Esophagus mucosa (tissue), 1 donor: ENCODE data around the gene NFKBIL1. TPM values are rescaled to one million over a fixed set of nuclear protein-coding genes. Genes with fewer than 3 reads are reported as not detected.

Source experiments
- ATAC-seq: fragments of 200-7000 bp; cut with Tn5 transposase; one replicate; pipeline ENCODE4 v1.9.1; 2020
- total RNA-seq: library from RNA; stranded (reverse); gene quantifications from one replicate; pipeline ENCODE4 v1.2.4, GENCODE V29; 2023
- donor health status: DM: yes; HTN: yes; CAD: no.

The NFKBIL1 gene, protein sequence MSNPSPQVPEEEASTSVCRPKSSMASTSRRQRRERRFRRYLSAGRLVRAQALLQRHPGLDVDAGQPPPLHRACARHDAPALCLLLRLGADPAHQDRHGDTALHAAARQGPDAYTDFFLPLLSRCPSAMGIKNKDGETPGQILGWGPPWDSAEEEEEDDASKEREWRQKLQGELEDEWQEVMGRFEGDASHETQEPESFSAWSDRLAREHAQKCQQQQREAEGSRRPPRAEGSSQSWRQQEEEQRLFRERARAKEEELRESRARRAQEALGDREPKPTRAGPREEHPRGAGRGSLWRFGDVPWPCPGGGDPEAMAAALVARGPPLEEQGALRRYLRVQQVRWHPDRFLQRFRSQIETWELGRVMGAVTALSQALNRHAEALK
- 13.9 TPM for total RNA-seq

GRCh38 chr6:31546958-31547726 is at the start of gene NFKBIL1:
Gene NFKBIL1 (plus strand): TSS chr6:31547608. CDS start chr6:31547695, 87 bp downstream.
- peak; percentile 92 for ATAC-seq

- ATAC-seq: no peak
Measured at GRCh38 chr6:31498748-31499147, 48.7 kb upstream of the NFKBIL1 start.

- peak; percentile 27 for ATAC-seq
Measured at GRCh38 chr6:31499648-31500047, 47.8 kb upstream of the NFKBIL1 start.

DNA sequence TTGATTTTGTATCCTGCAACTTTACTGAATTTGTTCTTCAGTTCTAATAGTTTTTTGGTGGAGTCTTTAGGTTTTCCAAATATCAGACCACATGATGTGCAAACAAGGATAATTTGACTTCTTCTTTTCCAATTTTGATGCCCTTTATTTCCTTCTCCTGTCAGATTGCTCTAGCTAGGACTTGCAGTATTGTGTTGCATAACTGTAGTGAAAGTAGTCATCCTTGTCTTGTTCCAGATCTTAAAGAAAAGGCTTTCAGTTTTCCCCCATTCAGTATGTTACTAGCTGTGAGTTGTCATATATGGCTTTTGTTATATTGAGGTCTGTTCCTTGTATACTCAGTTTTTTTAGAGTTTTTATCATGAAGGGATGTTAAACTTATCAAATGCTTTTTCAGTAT is 44.8 kb upstream of the NFKBIL1 start:
- ATAC-seq: no peak

DNA sequence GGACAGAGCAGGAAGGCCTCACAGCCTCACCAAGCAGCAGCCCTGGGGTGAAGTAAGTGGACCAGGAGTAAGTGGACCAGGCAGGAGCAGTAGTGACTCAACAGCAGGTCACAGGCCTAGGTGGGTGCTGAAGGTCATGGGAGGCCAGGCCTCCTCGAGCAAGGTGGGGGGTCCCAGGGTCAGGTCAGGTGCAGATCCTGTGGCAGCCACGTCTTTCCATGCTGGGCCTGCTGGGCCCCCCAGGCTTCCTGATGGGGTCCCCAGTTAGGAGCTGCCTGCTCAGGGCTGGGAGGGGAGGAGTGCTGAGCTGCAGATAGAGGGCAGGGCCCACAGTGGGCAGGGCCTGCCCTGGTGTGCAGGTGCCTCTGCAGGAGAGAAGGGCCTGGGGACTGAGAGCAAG is 38.4 kb upstream of the NFKBIL1 start:
- peak; percentile 15 for ATAC-seq

GRCh38 chr6:31510007-31510406 is 37.4 kb upstream of the NFKBIL1 start:
- no peak for ATAC-seq

DNA sequence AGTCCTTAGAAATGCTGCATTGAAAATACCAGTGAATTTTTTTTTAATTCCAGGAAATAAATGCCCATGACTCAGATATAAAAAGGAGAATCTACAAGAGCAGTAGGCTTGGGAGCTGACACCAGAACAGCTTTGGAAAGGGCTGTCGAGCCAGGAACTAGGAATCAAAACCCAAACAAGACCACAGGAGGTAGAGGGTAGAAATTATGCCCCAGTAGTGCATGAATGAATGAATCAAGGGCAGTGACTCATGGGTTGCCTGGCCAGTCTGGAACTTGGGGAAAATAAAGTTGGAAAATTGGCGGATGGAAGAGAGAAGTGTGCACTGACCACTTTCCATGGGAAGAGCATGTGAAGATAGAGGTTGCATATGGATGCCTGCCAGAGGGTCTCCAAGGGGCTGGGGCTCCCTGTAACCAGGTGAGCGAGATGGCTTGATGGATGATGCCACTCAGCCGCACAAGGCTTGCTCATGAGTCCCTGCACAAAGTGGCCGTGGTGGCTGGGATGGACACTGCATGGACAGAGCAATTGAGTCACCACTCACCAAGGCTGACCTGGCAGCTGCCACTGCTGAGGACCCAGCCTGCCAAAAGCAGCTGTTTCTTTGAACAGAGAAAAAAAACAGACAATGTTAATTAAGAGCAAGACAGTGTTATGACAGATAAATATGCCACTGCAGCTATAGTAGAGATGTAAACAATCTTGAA is 33.8 kb upstream of the NFKBIL1 start:
- no peak for ATAC-seq

DNA sequence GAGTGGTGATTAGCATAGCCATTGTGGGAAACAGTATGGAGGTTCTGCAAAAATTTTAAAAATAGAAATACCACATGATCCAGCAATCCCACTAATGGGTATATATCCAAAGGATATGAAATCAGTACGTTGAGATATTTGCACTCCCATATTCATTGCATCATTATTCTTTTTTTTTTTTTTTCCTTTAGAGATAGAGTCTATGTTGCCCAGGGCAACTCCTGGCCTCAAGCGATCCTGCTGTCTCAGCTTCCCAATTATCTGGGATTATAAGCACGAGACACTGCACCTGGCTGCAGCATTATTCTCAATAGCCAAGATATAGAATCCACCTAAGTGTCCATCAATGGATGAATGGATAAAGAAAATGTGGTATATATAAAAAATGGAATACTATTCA is 25.6 kb upstream of the NFKBIL1 start:
- no peak for ATAC-seq

GRCh38 chr6:31525553-31525931 is 21.9 kb upstream of the NFKBIL1 start:
- ATAC-seq: no peak

GRCh38 chr6:31525932-31526591 is 21.3 kb upstream of the NFKBIL1 start:
- peak; percentile 59 for ATAC-seq

DNA sequence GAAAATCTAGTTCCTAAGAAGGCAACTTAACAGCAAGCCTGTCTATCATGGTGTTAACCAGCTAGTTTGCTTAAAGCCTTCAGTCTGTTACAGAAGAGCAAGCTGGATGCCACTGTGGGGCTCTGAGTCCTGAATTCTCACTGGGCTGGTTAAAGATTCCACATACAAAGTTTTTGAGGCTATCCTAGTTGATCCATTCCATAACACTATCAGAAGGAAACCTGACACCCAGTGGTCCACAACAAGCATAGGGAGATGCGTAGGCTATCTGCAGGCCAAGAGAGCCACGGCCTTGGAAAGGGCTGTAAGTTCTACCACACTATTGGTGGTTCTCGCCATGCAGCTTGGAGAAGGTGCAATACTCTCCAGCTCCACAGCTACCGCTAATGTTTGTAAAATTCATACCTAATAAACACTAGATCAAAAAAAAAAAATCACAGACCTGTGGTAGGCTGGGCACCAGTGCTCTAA is 19.1 kb upstream of the NFKBIL1 start:
- no peak for ATAC-seq

DNA sequence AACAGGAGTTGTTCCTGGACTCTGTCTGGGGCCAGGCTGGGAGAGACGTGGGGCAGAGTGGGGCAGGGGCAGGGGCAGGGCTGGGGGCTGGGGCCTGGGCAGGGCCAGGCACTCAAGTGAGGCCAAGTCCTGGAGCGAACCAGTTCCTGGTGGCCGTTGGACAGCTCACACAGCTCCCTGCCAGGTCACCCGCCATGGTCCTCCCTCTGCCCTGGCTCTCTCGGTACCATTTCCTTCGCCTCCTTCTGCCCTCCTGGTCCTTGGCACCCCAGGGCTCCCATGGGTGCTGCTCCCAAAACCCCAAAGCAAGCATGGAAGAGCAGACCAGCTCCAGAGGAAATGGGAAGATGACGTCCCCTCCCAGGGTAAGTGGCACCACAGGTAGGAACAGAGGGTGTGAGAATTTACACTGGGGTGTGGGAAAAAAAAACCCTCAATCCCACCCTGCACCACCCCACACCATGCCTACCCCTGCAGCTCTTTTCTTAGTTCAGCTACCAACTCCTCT is 18.5 kb upstream of the NFKBIL1 start, which contains the start of gene MCCD1:
TSS of gene MCCD1 (plus strand) at position 142 of the 508 bp plus-strand sequence. CDS start at position 195, 53 bp downstream.
- ATAC-seq: peak; percentile 33

DNA sequence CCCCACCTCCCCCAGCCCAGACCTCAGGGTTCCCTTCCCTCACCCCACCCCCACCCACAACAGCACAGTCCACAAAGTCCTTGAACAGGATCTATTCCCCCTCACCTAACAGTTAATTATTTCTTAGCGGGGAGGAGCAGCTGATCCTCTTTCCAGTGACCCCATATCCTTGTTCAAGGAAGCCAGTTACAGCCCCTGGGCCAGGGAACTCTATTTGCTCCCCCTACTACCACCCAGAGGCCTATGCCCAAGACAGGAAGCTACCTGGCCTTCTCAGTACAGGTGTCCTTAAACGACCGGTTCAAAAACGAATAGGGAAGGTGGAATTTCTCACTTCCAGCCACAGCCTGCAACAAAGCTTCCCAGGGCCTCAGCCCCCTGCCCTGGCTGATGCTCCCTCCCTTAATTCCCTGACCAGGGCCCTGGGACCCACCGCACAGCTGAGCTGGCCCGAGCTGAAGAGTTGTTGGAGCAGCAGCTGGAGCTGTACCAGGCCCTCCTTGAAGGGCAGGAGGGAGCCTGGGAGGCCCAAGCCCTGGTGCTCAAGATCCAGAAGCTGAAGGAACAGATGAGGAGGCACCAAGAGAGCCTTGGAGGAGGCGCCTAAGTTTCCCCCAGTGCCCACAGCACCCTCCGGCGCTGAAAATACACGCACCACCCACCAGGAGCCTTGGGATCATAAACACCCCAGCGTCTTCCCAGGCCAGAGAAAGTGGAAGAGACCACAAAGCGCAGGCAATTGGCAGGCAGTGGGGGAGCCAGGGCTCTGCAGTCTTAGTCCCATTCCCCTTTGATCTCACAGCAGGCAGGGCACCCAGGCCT is 17.9 kb upstream of the NFKBIL1 start:
- peak; percentile 4 for ATAC-seq

DNA sequence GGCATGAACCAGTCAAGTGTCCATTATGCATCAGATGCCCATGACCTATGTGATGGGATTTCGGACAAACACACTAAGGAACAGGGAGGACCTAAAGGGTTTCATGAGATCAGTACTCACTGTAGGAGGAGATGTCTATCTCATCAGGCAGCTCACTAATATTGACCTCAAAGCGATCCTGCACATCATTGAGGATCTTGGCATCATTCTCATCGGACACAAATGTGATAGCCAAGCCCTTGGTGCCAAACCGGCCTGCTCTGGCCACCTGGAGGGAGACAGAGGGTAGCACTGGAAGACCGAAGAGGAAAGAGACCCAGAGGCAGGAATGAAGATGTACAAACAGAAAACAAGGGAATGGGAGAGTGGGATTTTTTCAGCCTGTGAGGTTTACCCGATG is 16.7 kb upstream of the NFKBIL1 start:
- ATAC-seq: no peak

GRCh38 chr6:31531162-31531561 is 16.2 kb upstream of the NFKBIL1 start:
- ATAC-seq: no peak

DNA sequence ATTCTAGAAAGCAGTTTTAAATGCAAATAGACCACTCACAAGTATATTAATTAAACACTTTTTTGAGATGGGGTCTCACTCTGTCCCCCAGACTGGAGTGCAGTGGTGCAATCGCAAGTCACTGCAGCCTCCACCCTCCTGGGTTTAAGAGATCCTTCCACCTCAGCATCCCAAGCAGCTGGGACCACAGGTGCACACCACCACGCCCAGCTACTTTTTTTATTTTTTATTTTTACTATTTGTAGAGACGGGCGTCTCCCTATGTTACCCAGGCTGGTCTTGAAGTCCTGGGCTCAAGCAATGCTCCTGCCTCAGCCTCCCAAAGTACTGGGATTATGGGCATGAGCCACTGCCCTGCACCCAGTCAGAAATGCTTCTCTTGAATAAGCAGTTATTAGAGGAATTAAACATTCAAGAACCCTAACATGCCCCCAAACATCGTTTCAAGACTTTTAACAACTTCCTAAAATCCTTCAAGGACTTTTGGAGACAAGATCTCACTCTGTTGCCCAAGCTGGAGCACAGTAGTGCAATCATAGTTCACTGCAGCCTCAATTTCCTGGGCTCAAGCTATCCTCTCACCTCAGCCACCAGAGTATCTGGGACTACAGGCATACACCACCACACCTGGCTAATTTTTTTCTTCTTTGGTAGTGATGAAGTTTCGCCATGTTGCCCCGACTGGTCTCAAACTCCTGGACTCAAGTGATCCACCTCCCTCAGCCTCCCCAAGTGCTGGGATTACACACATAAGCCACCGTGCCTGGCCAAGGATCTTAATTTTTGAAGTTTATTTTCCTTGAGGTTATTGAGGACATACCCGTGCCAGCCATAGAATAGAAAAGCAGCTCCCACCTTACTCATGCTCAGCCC is 15.4 kb upstream of the NFKBIL1 start:
- ATAC-seq: no peak

DNA sequence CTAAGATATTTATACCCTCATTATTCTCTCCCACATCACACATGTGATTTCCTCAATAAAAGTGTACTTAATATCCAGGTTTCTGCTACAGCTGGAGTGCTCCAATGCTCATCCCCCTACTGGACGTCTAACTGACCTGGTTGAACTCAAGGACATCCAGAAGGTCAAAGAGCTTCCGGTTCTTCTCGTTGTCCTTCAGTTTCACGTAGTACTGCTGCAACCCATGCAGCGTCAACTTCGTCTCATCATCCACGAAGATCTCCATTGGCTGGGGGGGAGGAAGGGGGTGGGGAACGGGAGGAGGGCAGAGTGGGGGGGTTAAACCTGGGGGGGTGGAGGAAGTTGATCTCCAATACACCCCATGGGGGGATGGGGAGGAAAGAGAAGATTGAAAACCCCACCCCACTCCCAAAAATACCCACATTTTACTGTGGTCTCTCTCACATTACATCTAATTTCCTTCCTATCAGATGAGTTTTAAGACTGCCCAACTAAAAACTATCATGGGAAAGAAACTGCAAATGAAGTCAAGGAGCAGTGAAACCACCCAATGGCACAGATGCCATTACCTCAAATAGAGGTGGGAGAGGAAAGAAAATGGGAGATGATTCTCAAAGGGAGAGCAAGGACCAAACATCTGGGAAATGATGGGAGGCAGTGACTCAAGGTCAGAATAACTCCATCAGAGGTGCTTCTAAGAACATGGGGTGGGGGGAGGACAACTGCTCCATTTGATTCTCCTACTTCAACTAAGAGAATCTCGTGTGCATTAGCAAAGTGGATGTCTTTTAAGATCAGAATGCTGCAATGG is 14.6 kb upstream of the NFKBIL1 start:
- ATAC-seq: no peak

- no peak for ATAC-seq
Measured at GRCh38 chr6:31533455-31533841, 14.0 kb upstream of the NFKBIL1 start.

GRCh38 chr6:31534011-31534410 is 13.4 kb upstream of the NFKBIL1 start:
- ATAC-seq: no peak
